T-helper 2 cell treated with Interferon-gamma antibody and Interleukin-4, amounts not matched to agents 5 μg/mL and 100 μg/mL, for 36 hours (primary cell): Measurements from ENCODE around the gene ANXA4.
A peak's percentile ranks its signal among the peaks of the same experiment; 100 is the strongest.
"Not testable (repeated sequence)": the region's sequence is repeated elsewhere in the genome, so short reads cannot be mapped to it uniquely, and the experiment has no call there.

Source experiments
- DNase-seq: peaks from one replicate; pipeline ENCODE4 v3.0.0; 2021; ENCODE audit warnings: low spot score
- H3K27ac Mint-ChIP-seq: one replicate; pipeline ENCODE4 v1.8.0; 2021; ENCODE audit warnings: mild to moderate bottlenecking, mixed read lengths
- H3K27me3 Mint-ChIP-seq: one replicate; pipeline ENCODE4 v1.8.0; 2021; ENCODE audit warnings: low read depth, mixed read lengths
- H3K36me3 Mint-ChIP-seq: one replicate; pipeline ENCODE4 v1.8.0; 2021; ENCODE audit warnings: low read depth, mixed read lengths
- H3K4me1 Mint-ChIP-seq: one replicate; pipeline ENCODE4 v1.8.0; 2021; ENCODE audit warnings: low read depth, mixed read lengths
- H3K4me3 Mint-ChIP-seq: one replicate; pipeline ENCODE4 v1.8.0; 2022; ENCODE audit warnings: mild to moderate bottlenecking, moderate library complexity, mixed read lengths
- H3K9me3 Mint-ChIP-seq: one replicate; pipeline ENCODE4 v1.8.0; 2021; ENCODE audit warnings: mixed read lengths

Gene ANXA4

GRCh38 chr2:69731147-69731970 lies 10.6 kb upstream of the ANXA4 start:
- H3K9me3 Mint-ChIP-seq, result no peaks in the 10 kb centered on the region
- no peak for DNase-seq
- no peaks in the 10 kb centered on the region for H3K27me3 Mint-ChIP-seq
- no peaks in the 10 kb centered on the region for H3K36me3 Mint-ChIP-seq
- peak overlapping the region; percentile 31 for H3K27ac Mint-ChIP-seq
- no peak overlapping the region for H3K4me3 Mint-ChIP-seq
- H3K4me1 Mint-ChIP-seq, result peaks cover 2% of the 10 kb centered on the region

GRCh38 chr2:69733342-69734034 lies 8.4 kb upstream of the ANXA4 start:
- no peak for DNase-seq
- no peak overlapping the region for H3K27ac Mint-ChIP-seq
- no peaks in the 10 kb centered on the region for H3K9me3 Mint-ChIP-seq
- peaks cover 2% of the 10 kb centered on the region for H3K4me1 Mint-ChIP-seq
- H3K27me3 Mint-ChIP-seq, result peaks cover 6% of the 10 kb centered on the region
- no peak overlapping the region for H3K4me3 Mint-ChIP-seq
- H3K36me3 Mint-ChIP-seq, result no peaks in the 10 kb centered on the region

GRCh38 chr2:69734035-69734611 lies 7.8 kb upstream of the ANXA4 start:
- Mint-ChIP-seq H3K27me3 (peaks cover 10% of the 10 kb centered on the region), H3K4me3 (no peak overlapping the region), H3K9me3 (no peaks in the 10 kb centered on the region), H3K4me1 (peaks cover 2% of the 10 kb centered on the region), H3K36me3 (no peaks in the 10 kb centered on the region), H3K27ac (no peak overlapping the region)
- no peak for DNase-seq

- Mint-ChIP-seq H3K9me3 (no peaks in the 10 kb centered on the region), H3K36me3 (no peaks in the 10 kb centered on the region), H3K4me1 (peaks cover 2% of the 10 kb centered on the region), H3K27ac (no peak overlapping the region), H3K27me3 (peaks cover 10% of the 10 kb centered on the region), H3K4me3 (no peak overlapping the region)
- DNase-seq, result no peak
Observed at GRCh38 chr2:69734854-69735544, 6.9 kb upstream of the ANXA4 start.

- Mint-ChIP-seq H3K4me3 (no peak overlapping the region), H3K36me3 (no peaks in the 10 kb centered on the region), H3K27me3 (peaks cover 10% of the 10 kb centered on the region), H3K9me3 (no peaks in the 10 kb centered on the region), H3K4me1 (peaks cover 2% of the 10 kb centered on the region), H3K27ac (no peak overlapping the region)
- DNase-seq, result no peak
Observed at GRCh38 chr2:69735686-69736085, 6.2 kb upstream of the ANXA4 start.

- not testable (repeated sequence) for H3K4me1 Mint-ChIP-seq, H3K9me3 Mint-ChIP-seq, H3K36me3 Mint-ChIP-seq, H3K27me3 Mint-ChIP-seq, H3K4me3 Mint-ChIP-seq, H3K27ac Mint-ChIP-seq, DNase-seq
Observed at GRCh38 chr2:69738149-69738548, 3.8 kb upstream of the ANXA4 start.

GRCh38 chr2:69740502-69740951 lies 1.4 kb upstream of the ANXA4 start:
- no peak for DNase-seq
- Mint-ChIP-seq H3K4me1 (peaks cover 19% of the 10 kb centered on the region), H3K27ac (no peak overlapping the region), H3K4me3 (peak overlapping the region; percentile 98), H3K27me3 (peaks cover 10% of the 10 kb centered on the region), H3K36me3 (no peaks in the 10 kb centered on the region), H3K9me3 (no peaks in the 10 kb centered on the region)

- no peak for DNase-seq
- peaks cover 10% of the 10 kb centered on the region for H3K27me3 Mint-ChIP-seq
- peak overlapping the region; percentile 98 for H3K4me3 Mint-ChIP-seq
- H3K27ac Mint-ChIP-seq, result peak overlapping the region; percentile 94
- H3K9me3 Mint-ChIP-seq, result no peaks in the 10 kb centered on the region
- H3K4me1 Mint-ChIP-seq, result peaks cover 19% of the 10 kb centered on the region
- no peaks in the 10 kb centered on the region for H3K36me3 Mint-ChIP-seq
Observed at GRCh38 chr2:69741229-69741574, 732 bp upstream of the ANXA4 start.

- Mint-ChIP-seq H3K27me3 (peaks cover 6% of the 10 kb centered on the region), H3K27ac (peak overlapping the region; percentile 73), H3K4me3 (peak overlapping the region; percentile 87), H3K9me3 (no peaks in the 10 kb centered on the region), H3K36me3 (peaks cover 4% of the 10 kb centered on the region), H3K4me1 (peaks cover 23% of the 10 kb centered on the region)
- no peak for DNase-seq
Observed at GRCh38 chr2:69742322-69742952, 503 bp downstream of the ANXA4 start.

- H3K27me3 Mint-ChIP-seq, result peaks cover under 1% of the 10 kb centered on the region
Observed at GRCh38 chr2:69743847-69744264, 1.9 kb downstream of the ANXA4 start.

GRCh38 chr2:69744456-69744855 lies 2.5 kb downstream of the ANXA4 start:
- Mint-ChIP-seq H3K9me3 (no peaks in the 10 kb centered on the region), H3K36me3 (peaks cover 4% of the 10 kb centered on the region), H3K4me3 (no peak overlapping the region), H3K27ac (no peak overlapping the region), H3K4me1 (peaks cover 27% of the 10 kb centered on the region), H3K27me3 (no peaks in the 10 kb centered on the region)
- no peak for DNase-seq

More at GRCh38 chr2:69743847-69744264, 1.9 kb downstream of the ANXA4 start:
- Mint-ChIP-seq H3K4me3 (no peak overlapping the region), H3K27ac (no peak overlapping the region), H3K4me1 (peaks cover 23% of the 10 kb centered on the region), H3K9me3 (no peaks in the 10 kb centered on the region), H3K36me3 (peaks cover 4% of the 10 kb centered on the region)
- no peak for DNase-seq

- no peak overlapping the region for H3K27ac Mint-ChIP-seq
- peaks cover 4% of the 10 kb centered on the region for H3K36me3 Mint-ChIP-seq
- no peak for DNase-seq
- H3K4me3 Mint-ChIP-seq, result no peak overlapping the region
- H3K4me1 Mint-ChIP-seq, result peaks cover 28% of the 10 kb centered on the region
- H3K9me3 Mint-ChIP-seq, result no peaks in the 10 kb centered on the region
- no peaks in the 10 kb centered on the region for H3K27me3 Mint-ChIP-seq
Observed at GRCh38 chr2:69745035-69745434, 3.1 kb downstream of the ANXA4 start.

- DNase-seq, result no peak
- no peaks in the 10 kb centered on the region for H3K9me3 Mint-ChIP-seq
- no peak overlapping the region for H3K27ac Mint-ChIP-seq
- H3K27me3 Mint-ChIP-seq, result no peaks in the 10 kb centered on the region
- H3K36me3 Mint-ChIP-seq, result peaks cover 4% of the 10 kb centered on the region
- H3K4me1 Mint-ChIP-seq, result peaks cover 30% of the 10 kb centered on the region
- H3K4me3 Mint-ChIP-seq, result no peak overlapping the region
Observed at GRCh38 chr2:69750246-69750645, 8.3 kb downstream of the ANXA4 start.
